ENCODE results near the gene TAF6L. TPM values are rescaled to one million over a fixed set of nuclear protein-coding genes. Genes with fewer than 3 reads are reported as not detected.

The TAF6L gene
- polyA plus RNA-seq, 1 experiment: 8.9 TPM

- H3K9me3 ChIP-seq (ENCODE audit: control insufficient read depth, insufficient read depth, low read length): no peaks in the 10 kb centered on the region; the same call in 1 of the 2 replicates
- H3K4me3 ChIP-seq (ENCODE audit: low read depth, low read length): peak overlapping the region; percentile 85
- ChIA-PET POLR2A (interaction anchor here (0.7 to 2.8 kb wide), 15 partner anchors 10 to 165 kb away, joined by 3 to 85 read pairs (median 7); partner anchors contain the start of genes C11orf98, CSKMT, HNRNPUL2 and NXF1), CTCF (interaction anchor here (0.5 to 1.6 kb wide), 2 partner anchors 43 to 45 kb away, joined by 7 to 9 read pairs; no protein-coding TSS in a partner anchor)
- H3K27ac ChIP-seq (ENCODE audit: low read depth, low read length): peak overlapping the region; percentile 99
- no peak for DNase-seq (ENCODE audit: low read depth, low spot score)
- TF ChIP-seq, protein P1, sequence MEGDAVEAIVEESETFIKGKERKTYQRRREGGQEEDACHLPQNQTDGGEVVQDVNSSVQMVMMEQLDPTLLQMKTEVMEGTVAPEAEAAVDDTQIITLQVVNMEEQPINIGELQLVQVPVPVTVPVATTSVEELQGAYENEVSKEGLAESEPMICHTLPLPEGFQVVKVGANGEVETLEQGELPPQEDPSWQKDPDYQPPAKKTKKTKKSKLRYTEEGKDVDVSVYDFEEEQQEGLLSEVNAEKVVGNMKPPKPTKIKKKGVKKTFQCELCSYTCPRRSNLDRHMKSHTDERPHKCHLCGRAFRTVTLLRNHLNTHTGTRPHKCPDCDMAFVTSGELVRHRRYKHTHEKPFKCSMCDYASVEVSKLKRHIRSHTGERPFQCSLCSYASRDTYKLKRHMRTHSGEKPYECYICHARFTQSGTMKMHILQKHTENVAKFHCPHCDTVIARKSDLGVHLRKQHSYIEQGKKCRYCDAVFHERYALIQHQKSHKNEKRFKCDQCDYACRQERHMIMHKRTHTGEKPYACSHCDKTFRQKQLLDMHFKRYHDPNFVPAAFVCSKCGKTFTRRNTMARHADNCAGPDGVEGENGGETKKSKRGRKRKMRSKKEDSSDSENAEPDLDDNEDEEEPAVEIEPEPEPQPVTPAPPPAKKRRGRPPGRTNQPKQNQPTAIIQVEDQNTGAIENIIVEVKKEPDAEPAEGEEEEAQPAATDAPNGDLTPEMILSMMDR (IDR thresholded peaks at IDR 0.05; ENCODE audit: low read depth, low read length): no peak
- no peaks in the 10 kb centered on the region for H3K27me3 ChIP-seq (ENCODE audit: control insufficient read depth, insufficient read depth, low read length)
Measured at GRCh38 chr11:62830904-62831519, 59.8 kb downstream of the TAF6L start.

DNA sequence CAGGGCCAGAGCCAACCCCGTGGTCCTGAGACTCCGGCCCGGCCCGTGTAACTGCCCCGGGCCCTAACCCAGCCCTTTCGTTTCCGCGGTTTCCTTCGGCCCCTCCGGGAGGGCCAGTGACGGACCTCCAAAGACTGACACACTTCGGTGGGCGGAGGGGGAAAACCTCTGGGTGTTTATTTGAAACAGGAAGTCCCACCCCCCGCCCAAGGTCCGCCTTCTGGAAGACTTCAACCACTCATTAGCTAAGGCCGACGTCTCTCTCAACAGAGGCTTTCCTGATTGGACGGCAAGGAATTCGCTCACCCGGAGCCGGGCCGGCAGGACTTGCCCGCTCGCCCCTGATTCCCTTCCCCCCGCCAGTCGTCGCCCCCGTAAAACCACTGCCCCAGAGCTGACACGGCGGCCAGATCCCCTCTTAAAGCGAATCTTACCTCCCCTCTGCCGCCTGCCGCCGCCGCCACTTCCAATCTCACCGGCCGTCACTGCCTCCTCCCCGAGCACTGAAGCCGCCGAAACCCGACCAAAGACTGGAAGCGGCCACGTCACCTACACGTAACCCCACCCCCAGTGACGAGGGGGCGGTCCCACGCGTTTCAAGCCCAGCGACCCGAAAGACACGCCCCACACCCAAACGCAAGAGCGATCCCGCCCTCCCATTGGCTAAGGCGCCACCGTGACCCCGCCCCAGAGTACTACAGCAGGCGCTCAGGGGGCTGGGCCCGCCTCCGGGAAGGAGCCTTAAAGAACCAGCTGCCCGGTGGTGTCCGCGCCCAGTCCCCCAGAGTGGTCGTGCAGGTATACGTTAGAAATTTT, 60.5 kb downstream of the TAF6L start, which contains the start of gene STX5:
Gene STX5, minus strand, starts transcription at position 532 of the 816 bp plus-strand sequence. CDS start 808 bp downstream, outside the sequence.
- Histone ChIP-seq H3K27ac (ENCODE audit: low read depth, low read length) (peak within 1 kb of the TSS; percentile 99), H3K27me3 (ENCODE audit: control insufficient read depth, insufficient read depth, low read length) (no peaks in the 10 kb centered on the region), H3K4me3 (ENCODE audit: low read depth, low read length) (peak within 1 kb of the TSS; percentile 85), H3K9me3 (ENCODE audit: control insufficient read depth, insufficient read depth, low read length) (no peaks in the 10 kb centered on the region; the same call in 1 of the 2 replicates)
- DNase-seq (ENCODE audit: low read depth, low spot score): peak; percentile 97
- TF ChIP-seq, protein P1 (IDR thresholded peaks at IDR 0.05; ENCODE audit: low read depth, low read length): no peak
- POLR2A ChIA-PET: interaction anchor here (0.6 to 2.8 kb wide), 27 partner anchors 9 to 1143 kb away, joined by 3 to 85 read pairs (median 7); partner anchors contain the start of genes C11orf98, CSKMT, HNRNPUL2 and NXF1
- CTCF ChIA-PET: interaction anchor here (0.5 to 2.5 kb wide), 5 partner anchors 43 to 725 kb away, joined by 3 to 11 read pairs (median 5); no protein-coding TSS in a partner anchor

DNA sequence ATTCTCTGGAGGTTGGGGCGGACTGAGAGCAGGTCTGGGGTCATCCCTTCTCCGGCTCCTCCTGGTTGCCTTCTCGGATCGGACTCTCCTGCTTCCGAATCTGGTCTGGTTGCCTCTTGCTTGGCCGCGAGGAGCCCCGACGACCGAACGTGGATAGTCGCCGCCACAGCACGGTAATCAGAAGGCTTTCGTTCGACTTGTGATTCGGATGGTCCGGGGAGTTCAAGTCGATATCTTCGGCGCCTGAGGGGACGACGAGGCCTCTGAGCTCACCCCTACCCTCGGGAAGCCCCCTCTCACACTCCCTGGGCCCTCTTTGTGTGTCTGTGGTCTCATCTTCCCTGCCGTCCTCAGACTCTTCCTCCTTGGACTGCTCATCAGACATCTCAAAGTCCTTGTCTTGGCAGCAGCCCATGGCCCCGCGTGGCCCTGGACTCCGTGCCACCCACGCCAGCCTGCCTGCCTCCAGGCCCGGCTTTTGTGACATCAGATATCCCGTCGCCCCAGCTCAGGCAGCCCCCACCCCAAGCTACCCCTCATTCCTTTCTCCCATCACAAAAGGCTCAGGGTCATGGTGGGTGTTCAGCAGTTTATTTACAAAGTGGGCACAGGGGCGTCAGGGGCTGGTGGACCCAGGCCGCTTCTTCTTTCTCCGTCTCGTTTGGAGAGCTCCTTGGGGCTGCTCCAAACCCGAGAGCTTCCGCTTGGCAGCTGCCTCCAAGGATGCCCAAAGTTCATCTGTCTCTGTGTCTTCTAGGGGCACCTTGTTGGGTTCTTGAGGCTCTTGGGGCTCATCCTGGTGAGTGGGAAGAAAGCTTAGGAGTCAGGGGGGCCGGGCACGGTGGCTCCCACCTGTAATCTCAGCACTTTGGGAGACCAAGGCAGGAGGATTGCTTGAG, 61.4 kb downstream of the TAF6L start, which contains the start of gene TEX54:
Gene TEX54, minus strand, starts transcription at position 506 of the 899 bp plus-strand sequence.
- DNase-seq (ENCODE audit: low read depth, low spot score): no peak
- CTCF ChIA-PET: interaction anchor here (0.9 to 2.5 kb wide), 2 partner anchors 46 to 48 kb away, joined by 3 to 11 read pairs; no protein-coding TSS in a partner anchor
- POLR2A ChIA-PET: interaction anchor here (0.6 to 2.8 kb wide), 17 partner anchors 8 to 1143 kb away, joined by 3 to 85 read pairs (median 7); partner anchors contain the start of genes C11orf98, CSKMT, HNRNPUL2 and NXF1
- Histone ChIP-seq H3K27me3 (ENCODE audit: control insufficient read depth, insufficient read depth, low read length) (no peaks in the 10 kb centered on the region), H3K4me3 (ENCODE audit: low read depth, low read length) (peak within 1 kb of the TSS; percentile 85), H3K27ac (ENCODE audit: low read depth, low read length) (peak within 1 kb of the TSS; percentile 99), H3K9me3 (ENCODE audit: control insufficient read depth, insufficient read depth, low read length) (no peaks in the 10 kb centered on the region; the same call in 1 of the 2 replicates)
- TF ChIP-seq, protein P1 (IDR thresholded peaks at IDR 0.05; ENCODE audit: low read depth, low read length): no peak

GRCh38 chr11:62835336-62835735, 64.1 kb downstream of the TAF6L start:
- H3K27ac ChIP-seq (ENCODE audit: low read depth, low read length): no peak overlapping the region
- H3K9me3 ChIP-seq (ENCODE audit: control insufficient read depth, insufficient read depth, low read length): no peaks in the 10 kb centered on the region; the same call in 1 of the 2 replicates
- H3K4me3 ChIP-seq (ENCODE audit: low read depth, low read length): no peak overlapping the region
- POLR2A ChIA-PET: no interaction called here
- CTCF ChIA-PET: no interaction called here
- DNase-seq (ENCODE audit: low read depth, low spot score): no peak
- no peaks in the 10 kb centered on the region for H3K27me3 ChIP-seq (ENCODE audit: control insufficient read depth, insufficient read depth, low read length)
- TF ChIP-seq, protein P1 (IDR thresholded peaks at IDR 0.05; ENCODE audit: low read depth, low read length): no peak

Small RNA genes lying within 50 kb of the gene (small RNA-seq; reads per million reads assigned to genes)
- gene MIR6514 (ENCODE audit: insufficient read length, low read depth) (0.81 reads per million), gene RNU6-118P (ENCODE audit: insufficient read length, low read depth) (not detected)

Other genes with a start within 250 kb of the TAF6L start
- gene AHNAK, start 224.6 kb upstream of the TAF6L start, polyA plus RNA-seq (2011; rRNA removed): 231 and 243 TPM in 2 replicates
- gene EEF1G, start 197.5 kb upstream of the TAF6L start, polyA plus RNA-seq (2011; rRNA removed): 2,186 and 2,474 TPM in 2 replicates
- gene TUT1, start 179.9 kb upstream of the TAF6L start, polyA plus RNA-seq (2011; rRNA removed): 7.8 and 9.0 TPM in 2 replicates
- 22.9 and 36.7 TPM in 2 replicates for gene MTA2, start 169.5 kb upstream of the TAF6L start, polyA plus RNA-seq (2011; rRNA removed)
- gene EML3, start 158.6 kb upstream of the TAF6L start, polyA plus RNA-seq (2011; rRNA removed): 17.1 and 18.6 TPM in 2 replicates
- gene ROM1, start 158.1 kb upstream of the TAF6L start, polyA plus RNA-seq (2011; rRNA removed): 1.4 and 2.0 TPM in 2 replicates
- 14.5 and 20.2 TPM in 2 replicates for gene B3GAT3, start 149.4 kb upstream of the TAF6L start, polyA plus RNA-seq (2011; rRNA removed)
- gene GANAB, start 124.8 kb upstream of the TAF6L start, polyA plus RNA-seq (2011; rRNA removed): 369 and 464 TPM in 2 replicates
- 10.6 and 12.6 TPM in 2 replicates for gene INTS5, start 118.1 kb upstream of the TAF6L start, polyA plus RNA-seq (2011; rRNA removed)
- 38.8 and 43.6 TPM in 2 replicates for gene C11orf98, start 106.2 kb upstream of the TAF6L start, polyA plus RNA-seq (2011; rRNA removed)
- 4.6 and 4.7 TPM in 2 replicates for gene CSKMT, start 106.1 kb upstream of the TAF6L start, polyA plus RNA-seq (2011; rRNA removed)
- gene UQCC3, start 99.7 kb upstream of the TAF6L start, polyA plus RNA-seq (2011; rRNA removed): 5.4 and 6.2 TPM in 2 replicates
- 2.4 and 3.2 TPM in 2 replicates for gene LBHD1, start 99.1 kb upstream of the TAF6L start, polyA plus RNA-seq (2011; rRNA removed)
- 92.8 and 100 TPM in 2 replicates for gene UBXN1, start 92.3 kb upstream of the TAF6L start, polyA plus RNA-seq (2011; rRNA removed)
- 4.1 and 5.7 TPM in 2 replicates for gene LRRN4CL, start 81.9 kb upstream of the TAF6L start, polyA plus RNA-seq (2011; rRNA removed)
- gene BSCL2, start 64.0 kb upstream of the TAF6L start, polyA plus RNA-seq (2011; rRNA removed): 42.8 and 63.7 TPM in 2 replicates
- gene GNG3, start 63.7 kb upstream of the TAF6L start, polyA plus RNA-seq (2011; rRNA removed): 0.11 TPM in 1 of 2 replicates, not detected in the other
- gene HNRNPUL2, start 43.9 kb upstream of the TAF6L start, polyA plus RNA-seq (2011; rRNA removed): 26.6 and 28.2 TPM in 2 replicates
- gene TTC9C, start 42.9 kb upstream of the TAF6L start, polyA plus RNA-seq (2011; rRNA removed): 32.2 and 32.5 TPM in 2 replicates
- gene ZBTB3, start 17.2 kb upstream of the TAF6L start, polyA plus RNA-seq (2011; rRNA removed): 3.2 and 3.7 TPM in 2 replicates
- 213 and 215 TPM in 2 replicates for gene POLR2G, start 9.8 kb upstream of the TAF6L start, polyA plus RNA-seq (2011; rRNA removed)
- gene TMEM179B, start 16.0 kb downstream of the TAF6L start, polyA plus RNA-seq (2011; rRNA removed): 51.7 and 63.8 TPM in 2 replicates
- 12.3 and 13.5 TPM in 2 replicates for gene TMEM223, start 20.6 kb downstream of the TAF6L start, polyA plus RNA-seq (2011; rRNA removed)
- gene NXF1, start 34.0 kb downstream of the TAF6L start, polyA plus RNA-seq (2011; rRNA removed): 48.9 and 66.1 TPM in 2 replicates
- gene STX5, start 60.7 kb downstream of the TAF6L start, polyA plus RNA-seq (2011; rRNA removed): 51.7 and 52.1 TPM in 2 replicates
- not detected in 2 replicates for gene TEX54, start 61.4 kb downstream of the TAF6L start, polyA plus RNA-seq (2011; rRNA removed)
- 18.0 and 21.6 TPM in 2 replicates for gene WDR74, start 68.2 kb downstream of the TAF6L start, polyA plus RNA-seq (2011; rRNA removed)
- gene SLC3A2, start 109.5 kb downstream of the TAF6L start, polyA plus RNA-seq (2011; rRNA removed): 263 and 284 TPM in 2 replicates
- gene CHRM1, start 150.0 kb downstream of the TAF6L start, polyA plus RNA-seq (2011; rRNA removed): not detected in 2 replicates
- not detected in 2 replicates for gene SLC22A6, start 213.6 kb downstream of the TAF6L start, polyA plus RNA-seq (2011; rRNA removed)
- not detected in 2 replicates for gene SLC22A8, start 244.4 kb downstream of the TAF6L start, polyA plus RNA-seq (2011; rRNA removed)

Data from AG04450 (cell line).